Stimulated activated naive CD4-positive, alpha-beta T cell treated with Interleukin-2 at 50 U/mL for 16 hours (primary cell): ENCODE results near the gene ATL3.
A peak's percentile ranks its signal among the peaks of the same experiment; 100 is the strongest.
"Not testable (repeated sequence)": the region's sequence is repeated elsewhere in the genome, so short reads cannot be mapped to it uniquely, and the experiment has no call there.

Experiments used
- DNase-seq: peaks from one replicate; lab custom pipeline; 2025; lab: John Stamatoyannopoulos, UW

The ATL3 gene, protein sequence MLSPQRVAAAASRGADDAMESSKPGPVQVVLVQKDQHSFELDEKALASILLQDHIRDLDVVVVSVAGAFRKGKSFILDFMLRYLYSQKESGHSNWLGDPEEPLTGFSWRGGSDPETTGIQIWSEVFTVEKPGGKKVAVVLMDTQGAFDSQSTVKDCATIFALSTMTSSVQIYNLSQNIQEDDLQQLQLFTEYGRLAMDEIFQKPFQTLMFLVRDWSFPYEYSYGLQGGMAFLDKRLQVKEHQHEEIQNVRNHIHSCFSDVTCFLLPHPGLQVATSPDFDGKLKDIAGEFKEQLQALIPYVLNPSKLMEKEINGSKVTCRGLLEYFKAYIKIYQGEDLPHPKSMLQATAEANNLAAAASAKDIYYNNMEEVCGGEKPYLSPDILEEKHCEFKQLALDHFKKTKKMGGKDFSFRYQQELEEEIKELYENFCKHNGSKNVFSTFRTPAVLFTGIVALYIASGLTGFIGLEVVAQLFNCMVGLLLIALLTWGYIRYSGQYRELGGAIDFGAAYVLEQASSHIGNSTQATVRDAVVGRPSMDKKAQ

DNA sequence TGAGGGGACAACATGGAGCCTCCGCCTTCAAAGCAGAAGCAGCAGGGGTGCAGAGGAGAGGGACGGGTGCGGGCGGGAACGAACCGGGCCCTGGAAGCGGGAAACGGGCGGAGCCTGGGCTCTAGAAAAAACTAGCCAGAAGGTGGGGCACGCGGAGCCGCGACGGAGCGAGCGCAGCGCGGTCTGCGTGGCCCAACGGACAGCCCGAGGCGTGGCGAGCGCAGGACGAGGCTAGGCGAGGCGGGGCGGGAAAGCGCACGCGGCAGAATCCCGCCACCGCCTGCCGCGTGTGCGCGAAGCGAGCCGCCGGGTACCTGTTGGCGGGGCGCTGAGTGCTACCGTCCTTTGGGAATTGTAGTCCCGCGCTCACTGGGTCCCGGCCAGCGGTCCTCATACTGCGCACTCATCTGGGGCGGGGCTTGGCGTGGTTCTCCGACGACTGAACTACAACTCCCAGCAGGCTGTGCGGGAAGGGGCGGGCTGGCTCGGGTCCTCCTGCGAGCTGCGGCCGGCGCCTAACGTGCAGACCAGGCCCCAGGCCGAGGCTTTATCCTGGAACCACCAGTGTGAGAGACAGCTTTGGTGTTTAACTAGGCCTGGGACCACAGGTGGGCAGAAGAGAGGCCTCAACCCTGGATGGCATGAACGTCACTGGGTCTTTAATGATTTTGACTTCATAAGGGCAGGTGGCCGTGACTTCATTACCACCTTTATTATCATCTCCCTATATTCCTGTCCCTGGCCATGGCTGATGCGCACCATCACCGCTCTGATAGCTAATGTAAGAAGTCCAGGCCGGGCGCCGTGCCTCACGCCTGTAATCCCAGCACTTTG lies at the start of gene ATL3:
Gene ATL3, minus strand, starts transcription at position 55 of the 834 bp plus-strand sequence. Its CDS starts 41 bp downstream, at position 14.
- peak; percentile 96 for DNase-seq

DNA sequence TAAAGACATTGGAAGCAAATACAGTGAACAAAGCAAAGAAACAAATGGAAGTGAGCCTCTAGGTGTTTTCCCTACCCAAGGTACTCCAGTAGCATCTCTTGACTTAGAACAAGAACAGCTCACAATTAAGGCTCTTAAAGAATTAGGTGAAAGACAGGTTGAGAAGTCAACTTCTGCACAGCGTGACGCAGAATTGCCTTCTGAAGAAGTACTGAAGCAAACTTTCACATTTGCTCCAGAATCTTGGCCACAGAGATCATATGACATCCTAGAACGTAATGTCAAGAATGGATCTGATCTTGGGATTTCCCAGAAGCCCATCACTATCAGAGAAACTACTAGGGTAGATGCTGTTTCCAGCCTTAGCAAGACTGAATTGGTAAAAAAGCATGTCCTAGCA lies 49.4 kb upstream of the ATL3 start:
- DNase-seq = no peak

DNA sequence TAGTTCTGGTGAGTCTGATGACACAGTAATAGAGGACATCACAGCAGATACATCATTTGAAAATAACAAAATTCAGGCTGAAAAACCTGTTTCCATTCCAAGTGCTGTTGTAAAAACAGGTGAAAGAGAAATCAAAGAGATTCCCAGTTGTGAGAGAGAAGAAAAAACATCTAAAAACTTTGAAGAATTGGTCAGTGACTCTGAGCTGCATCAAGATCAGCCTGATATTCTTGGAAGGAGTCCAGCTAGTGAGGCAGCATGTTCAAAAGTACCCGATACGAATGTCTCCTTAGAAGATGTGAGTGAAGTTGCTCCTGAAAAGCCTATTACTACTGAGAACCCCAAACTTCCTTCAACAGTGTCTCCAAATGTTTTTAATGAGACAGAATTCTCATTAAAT lies 48.8 kb upstream of the ATL3 start:
- DNase-seq = no peak

DNA sequence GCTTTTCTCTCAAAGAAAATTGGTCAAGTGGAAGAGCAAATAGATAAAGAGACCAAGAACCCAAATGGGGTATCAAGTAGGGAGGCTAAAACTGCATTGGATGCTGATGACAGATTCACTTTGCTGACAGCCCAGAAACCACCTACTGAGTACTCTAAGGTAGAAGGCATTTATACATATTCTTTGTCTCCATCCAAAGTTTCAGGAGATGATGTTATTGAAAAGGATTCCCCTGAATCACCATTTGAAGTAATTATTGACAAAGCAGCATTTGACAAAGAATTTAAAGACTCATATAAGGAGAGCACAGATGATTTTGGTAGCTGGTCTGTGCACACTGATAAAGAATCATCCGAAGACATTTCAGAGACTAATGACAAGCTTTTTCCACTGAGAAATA lies 47.8 kb upstream of the ATL3 start:
- no peak for DNase-seq

DNA sequence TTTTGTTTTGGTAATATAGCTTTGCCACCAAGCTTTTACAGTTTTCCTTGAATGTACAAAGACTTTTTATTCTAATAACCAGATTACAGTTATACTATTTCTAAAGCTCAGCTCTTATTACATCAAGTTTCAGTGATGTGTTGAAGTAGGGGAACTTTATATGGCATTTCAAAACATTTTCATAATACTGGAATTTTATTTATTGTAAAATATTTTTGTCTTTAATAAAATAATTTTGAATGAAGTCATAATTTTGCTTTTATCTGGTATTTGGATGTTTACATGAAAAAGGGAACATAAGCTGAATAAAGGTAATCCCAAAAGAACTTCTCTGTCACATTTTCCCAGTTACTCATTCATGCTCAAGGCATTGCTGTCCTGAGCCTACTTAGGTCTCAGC lies 44.9 kb upstream of the ATL3 start:
- DNase-seq = no peak

DNA sequence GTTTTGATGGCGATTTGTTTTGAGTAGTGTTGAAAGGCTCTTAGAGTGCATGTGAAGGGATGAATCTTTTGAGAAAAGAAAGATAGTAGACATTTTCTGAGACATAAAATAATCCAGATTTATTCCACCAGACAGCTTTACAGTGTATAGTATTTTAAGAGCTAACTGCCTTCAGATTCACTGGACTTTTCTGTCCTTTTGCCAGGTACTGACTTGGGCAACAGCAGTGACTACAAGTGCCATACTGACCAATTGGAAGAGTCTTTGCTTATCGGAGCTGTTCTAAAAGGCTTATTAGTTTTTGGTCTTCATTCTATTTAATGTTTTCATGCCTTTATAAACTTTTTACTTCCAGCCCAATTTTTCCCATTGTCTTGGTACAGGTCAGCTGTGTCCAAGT lies 42.6 kb upstream of the ATL3 start:
- DNase-seq = no peak

DNA sequence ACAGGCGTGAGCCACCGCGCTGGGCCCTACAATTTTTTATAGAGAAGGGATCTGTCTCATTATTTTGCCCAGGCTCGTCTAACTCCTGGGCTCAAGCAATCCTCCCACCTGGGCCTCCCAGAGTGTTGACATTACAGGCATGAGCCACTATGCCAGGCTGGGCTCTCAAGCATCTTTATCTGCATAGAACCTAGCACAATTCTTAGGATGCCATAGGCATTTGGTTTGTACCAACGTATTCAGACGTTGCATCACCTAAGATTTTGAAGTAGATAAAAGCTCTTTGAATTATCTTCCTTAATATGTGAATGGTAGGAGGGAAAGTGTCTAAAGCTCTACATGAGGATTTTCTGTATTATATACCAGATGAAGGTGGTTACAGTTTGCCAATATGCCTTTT lies 40.7 kb upstream of the ATL3 start:
- no peak for DNase-seq

DNA sequence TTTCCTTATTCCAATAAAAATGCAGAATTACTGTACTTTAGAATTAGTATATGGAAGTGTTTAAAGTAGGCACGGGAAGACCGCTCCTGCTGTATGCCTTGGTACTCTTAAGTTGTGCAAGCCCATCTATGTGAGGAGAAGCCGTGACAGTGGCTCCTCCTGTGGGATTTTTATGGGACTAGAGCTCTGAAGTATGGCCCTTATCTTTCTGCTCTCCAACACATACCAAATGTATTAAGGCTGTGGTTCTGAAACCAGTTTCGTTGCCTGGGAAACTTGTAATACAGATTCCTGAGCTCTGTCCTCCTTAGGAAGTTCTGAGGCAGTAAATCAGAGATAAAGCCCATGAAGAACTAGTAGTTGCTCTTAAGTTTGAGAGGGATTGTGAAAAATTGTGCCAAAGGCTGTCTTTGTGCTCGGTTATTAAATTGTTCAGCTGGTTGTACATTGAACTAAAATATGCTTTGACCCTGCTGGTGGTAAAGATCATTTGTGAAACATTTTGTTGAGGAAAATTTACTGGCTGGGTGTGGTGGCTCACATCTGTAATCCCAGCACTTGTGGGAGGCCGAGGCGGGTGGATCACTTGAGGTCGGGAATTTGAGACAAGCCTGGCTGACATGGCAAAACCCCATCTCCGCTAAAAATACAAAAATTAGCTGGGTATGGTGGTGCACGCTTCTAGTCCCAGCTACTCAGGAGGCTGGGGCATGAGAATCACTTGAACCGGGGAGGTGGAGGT lies 39.5 kb upstream of the ATL3 start:
- no peak for DNase-seq

DNA sequence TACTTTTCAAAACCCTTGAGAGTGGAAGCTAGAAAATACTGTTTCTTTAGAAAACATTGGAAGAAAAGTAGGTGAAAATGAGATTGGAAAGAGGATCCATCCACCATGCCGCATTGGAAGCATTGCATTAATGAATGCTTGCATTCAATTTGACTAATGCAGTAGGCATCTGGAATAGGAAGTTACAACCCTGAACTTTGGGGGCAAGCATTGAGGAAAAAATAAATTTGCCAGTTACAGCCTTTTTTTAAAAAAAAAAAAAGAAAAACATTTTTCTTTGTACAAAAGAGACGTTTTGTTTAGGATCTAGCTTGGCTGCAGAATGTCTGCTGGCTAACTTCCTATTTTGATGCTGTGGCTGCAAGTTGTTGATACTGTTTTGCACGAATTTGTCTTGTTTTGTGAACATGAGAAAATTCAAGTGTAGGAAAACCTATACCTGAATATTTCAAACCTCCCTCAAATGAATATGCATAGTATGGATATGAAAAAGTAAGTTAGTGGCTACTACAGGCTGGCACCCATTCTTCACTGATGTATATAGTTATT lies 38.2 kb upstream of the ATL3 start:
- no peak for DNase-seq

DNA sequence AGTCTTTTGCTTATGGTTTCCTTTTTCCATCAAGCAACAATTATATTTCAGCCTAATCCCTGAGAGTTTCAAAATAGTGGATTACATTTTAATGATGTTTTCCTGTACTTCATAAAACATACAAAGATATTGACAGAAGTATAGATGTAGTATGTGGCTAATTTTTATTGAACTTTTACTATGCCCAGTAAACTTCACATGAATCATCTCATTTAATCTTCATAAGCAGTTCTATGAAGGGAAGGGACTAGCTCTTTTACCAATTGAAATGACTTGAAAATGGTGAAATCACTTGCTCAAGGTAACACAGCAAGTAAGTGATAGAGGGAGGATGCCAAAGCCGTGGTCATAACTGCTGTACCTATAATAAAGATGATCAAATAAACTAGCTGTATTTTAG lies 37.6 kb upstream of the ATL3 start:
- no peak for DNase-seq

DNA sequence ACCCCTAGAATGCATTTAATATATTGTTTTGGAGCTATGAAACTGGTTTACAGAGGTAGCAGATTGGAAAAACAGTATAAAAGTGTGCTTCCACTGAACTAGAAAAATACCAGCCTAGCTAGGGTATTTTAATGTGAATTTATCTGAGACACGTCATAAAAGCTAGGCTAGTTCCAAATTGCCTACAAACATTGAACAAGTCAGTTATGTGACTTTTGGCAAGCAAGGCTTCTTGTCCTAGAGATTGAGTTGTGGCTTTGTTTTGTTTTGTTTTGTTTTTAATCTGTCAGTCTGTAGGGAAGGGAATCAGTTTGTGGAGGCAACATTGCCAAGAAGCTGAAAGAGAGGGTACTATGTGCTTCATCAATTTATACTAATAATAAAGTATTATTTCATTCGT lies 34.4 kb upstream of the ATL3 start:
- no peak for DNase-seq

DNA sequence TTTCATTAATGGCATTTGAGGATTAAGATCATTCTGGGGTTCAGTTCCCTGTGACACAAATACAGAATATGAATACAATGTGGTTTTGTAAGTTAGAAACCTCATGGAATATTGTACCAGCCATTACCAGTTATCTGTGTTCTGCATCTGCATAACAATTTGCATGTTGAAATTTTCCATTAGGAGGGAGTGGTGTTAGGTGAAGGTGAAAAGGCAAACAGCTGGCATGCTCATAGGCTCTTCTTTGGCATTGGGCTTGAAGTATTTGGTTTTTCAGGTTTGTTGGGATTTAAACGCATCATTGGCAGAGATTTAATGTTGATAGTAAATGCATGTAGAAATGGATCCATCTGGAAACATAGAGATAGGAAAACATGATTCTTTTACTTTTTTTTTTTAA lies 28.7 kb upstream of the ATL3 start:
- no peak for DNase-seq

DNA sequence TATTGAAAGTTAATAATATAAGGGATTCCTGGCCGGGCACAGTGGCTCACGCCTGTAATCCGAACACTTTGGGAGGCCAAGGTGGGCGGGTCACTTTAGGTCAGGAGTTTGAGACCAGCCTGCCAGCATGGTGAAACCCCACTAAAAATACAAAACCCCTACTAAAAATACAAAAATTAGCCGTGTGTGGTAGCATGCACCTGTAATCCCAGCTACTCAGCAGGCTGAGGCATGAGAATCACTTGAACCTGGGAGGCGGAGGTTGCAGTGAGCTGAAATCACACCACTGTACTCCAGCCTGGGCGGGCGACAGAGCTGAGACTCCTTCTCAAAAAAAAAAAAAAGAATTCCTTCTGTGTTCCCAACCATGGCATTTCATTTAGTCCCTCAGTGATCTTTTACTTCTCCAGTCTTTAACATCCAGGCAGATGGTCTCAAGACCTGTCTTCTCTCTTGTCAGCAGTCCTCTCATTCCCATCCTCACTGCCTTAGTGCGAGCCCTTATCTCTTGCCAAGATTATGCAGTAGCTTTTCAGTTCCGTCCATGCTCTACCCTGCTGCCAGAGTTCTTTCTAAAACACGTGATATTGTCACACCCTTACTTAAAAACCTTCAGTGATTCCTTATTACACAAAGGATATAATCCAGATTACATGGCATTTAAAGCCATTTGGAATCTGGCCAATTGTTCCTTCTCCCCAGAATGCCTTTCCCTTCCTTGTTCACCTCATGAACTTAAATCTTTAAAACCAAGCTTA lies 28.0 kb upstream of the ATL3 start:
- DNase-seq = no peak

DNA sequence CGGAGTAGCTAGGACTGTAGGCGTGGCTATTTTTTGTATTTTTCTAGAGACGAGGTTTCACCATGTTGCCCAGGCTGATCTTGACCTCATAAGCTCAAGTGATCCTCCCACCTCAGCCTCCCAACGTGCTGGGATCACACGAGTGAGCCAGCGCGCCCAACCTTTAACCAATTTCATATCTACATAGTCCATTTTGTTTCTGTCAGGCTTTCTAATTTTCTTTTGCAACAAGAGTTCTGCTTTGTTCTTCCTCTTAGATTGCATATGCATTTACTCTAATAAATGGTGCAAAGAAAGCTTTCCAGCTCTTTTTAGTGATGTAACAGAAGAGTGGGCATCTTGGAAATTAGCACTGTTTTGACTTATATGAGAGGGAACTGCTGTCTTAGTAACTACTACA lies 23.4 kb upstream of the ATL3 start:
- no peak for DNase-seq

DNA sequence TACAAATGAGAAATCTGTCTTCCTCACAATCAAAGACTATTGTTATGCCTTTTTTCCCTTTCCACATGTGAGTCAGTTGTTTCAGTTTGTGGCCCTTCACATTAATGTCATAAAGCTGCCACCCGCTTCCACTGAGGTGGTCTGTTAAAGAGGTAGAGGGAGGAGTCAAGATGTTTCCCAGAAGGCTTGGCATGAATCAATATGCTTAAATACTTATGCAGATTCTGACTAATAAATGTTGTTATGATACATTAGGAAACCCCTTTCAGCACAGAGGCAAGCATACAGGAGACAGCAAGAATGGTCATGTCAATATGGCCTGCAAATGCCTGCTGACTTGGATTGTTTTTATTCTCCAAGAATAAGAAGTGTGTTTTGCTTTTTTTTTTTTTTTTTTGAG lies 16.7 kb upstream of the ATL3 start:
- DNase-seq = peak; percentile 11

DNA sequence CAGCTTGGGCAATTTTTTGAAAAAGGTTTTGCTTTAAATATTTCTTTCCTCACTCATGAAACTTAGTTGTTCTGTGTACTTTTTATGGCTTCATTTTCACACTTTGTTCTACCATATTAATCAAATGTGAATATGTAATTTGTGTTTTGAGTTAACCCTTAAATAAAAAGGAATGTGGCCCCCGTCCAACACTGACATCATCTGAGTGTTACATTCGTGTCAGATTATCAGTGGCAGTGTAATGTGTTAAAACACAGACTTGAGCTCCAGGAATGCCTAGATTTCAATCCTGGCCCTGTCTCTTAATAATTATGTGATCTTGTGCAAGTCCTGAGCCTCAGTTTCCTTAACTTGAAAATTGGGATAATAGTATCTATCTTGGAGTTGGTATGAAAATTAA lies 15.8 kb upstream of the ATL3 start:
- DNase-seq = no peak

DNA sequence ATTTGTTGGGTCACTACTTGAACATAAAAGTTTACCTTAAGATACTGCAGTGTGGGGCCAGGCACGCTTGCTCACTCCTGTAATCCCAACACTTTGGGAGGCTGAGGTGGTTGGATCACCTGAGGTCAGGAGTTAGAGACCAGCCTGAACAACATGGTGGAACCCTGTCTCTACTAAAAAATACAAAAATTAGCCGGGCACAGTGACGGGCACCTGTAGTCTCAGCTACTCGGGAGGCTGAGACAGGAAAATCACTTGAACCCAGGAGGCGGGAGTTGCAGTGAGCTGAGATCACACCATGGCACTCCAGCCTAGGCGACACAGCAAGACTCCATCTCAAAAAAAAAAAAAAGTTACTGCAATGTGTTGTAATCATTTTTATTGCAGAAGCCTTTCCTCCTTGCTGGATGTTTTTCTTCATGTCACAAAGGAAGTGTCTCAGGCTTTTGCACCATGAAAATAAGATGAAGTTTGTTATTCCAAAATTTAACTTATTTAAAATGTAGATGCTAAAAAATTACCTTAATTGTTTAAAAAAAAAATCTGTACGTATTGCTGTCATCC lies 14.1 kb upstream of the ATL3 start:
- DNase-seq = not testable (repeated sequence)

DNA sequence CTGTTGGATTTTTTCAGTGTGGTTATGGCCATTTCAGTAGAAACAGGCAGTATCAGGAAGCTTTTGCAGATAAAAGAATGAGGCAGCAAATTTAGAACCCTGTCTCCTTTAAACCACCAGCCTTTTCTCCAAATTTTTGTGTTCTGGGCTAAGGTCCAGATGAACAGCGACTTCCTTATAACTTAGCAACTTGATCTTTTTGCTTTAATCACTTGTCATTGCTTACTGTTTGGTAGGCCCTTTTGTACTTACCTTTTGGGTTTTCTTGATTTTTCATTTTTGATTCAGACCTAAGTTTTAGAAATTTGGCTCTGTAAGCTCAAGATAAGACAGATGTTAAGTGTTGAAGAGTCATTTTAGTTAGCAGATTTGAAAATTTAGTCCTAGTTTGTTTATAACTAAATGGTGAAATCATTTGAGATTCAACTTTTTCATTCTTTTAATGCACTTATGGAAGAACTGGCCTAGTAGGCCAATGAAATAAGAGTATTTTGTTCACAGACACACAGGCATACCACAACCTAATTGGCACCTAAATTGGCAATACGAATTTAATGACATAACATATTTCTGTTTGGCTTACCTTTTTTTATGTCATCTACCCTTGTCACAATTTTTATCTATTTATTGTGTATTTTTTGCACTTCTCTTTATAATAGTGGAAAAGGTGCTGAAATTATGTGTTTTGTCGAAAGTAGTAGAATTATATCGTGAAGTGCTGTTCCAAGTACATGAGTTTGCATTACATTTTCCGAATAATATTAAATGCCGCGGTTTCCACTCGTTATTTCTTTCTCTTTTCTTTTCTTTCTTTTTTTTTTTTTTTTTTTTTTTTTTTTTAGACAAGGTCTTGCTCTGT lies 12.2 kb upstream of the ATL3 start:
- no peak for DNase-seq

DNA sequence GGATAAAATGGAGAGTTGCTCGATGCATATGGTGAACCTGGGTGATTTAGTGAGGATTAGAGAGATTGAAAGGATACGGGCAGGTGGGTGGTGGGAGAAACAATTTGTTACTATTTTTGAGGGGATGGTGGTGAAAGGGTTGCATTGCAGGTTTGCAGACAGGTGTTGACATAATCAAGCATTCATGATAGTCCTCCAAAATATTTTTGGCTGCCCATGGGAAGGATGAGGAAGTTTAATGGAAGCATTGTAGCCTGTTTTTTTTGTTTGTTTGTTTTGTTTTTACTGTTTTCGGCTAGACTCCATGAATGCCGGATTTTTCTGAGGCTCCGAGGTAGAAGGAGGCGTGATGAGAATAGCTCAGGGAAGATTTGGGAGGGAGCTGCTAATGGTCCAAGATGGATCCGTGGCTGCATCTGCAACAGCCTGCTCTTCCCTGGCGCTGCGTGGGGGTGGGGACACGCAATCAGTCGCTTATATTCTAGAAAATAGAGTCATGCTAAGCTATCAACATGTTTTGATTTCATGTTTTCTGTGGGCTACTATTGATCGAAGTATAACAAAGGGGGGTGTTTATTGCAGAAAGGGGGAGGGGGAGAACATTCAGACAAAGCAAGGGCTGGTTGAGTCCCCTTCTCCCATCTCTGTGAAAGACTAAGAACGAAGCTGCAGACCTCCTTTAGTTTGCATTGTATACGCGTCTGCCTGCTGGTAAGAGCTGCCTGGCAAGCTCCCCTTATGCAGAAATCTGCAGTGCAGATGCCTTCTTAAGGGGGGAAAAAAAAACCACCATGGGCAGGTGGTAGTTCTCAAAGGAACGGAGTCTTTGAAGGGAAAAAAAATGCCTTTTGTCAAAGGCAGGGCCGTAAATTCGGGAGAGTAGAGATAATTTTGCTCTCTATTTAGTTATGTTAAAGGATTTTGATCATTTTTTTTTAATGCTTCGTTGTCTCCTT lies 11.2 kb upstream of the ATL3 start:
- no peak for DNase-seq
